B cell (primary cell): ENCODE measurements around the gene IGLON5. TPM values are rescaled to one million over a fixed set of nuclear protein-coding genes. Genes with fewer than 3 reads are reported as not detected.

Experiments used
- ATAC-seq: fragments of 200-7000 bp; cut with Tn5 transposase; one replicate; pipeline ENCODE4 v1.10.0; 2021; ENCODE audit warnings: low read depth, mild to moderate bottlenecking, moderate number of reproducible peaks, moderate library complexity
- CTCF ChIA-PET: fragments of 350-600 bp; sonication (Branson Sonifier 250); formaldehyde crosslinking; loops from one replicate; lab custom pipeline; 2021; ENCODE audit warnings: antibody characterized with exemption, inconsistent platforms; lab: Charles Lee
- POLR2A ChIA-PET: fragments of 350-600 bp; sonication (Branson Sonifier 250); formaldehyde crosslinking; loops from one replicate; lab custom pipeline; 2021; ENCODE audit warnings: antibody characterized with exemption; lab: Charles Lee
- DNase-seq: peaks from one replicate; pipeline ENCODE4 v3.0.0; 2013
- H2AFZ ChIP-seq: 2 replicates; pipeline ENCODE4 v1.6.1; 2012; ENCODE audit warnings: mild to moderate bottlenecking, low read depth, low read length; ENCODE audit not compliant: insufficient read depth, poor library complexity, severe bottlenecking
- H3K27ac ChIP-seq, 2 donors: 1 replicate in 1 of 2; 2 replicates in 1 of 2; pipeline ENCODE4 v1.5.1; 2012 to 2013; ENCODE audit warnings: low read length in 2 of 2, mild to moderate bottlenecking in 2 of 2, moderate library complexity in 1 of 2
- H3K27me3 ChIP-seq, 4 experiments: fragments of 200-600 bp in 1 of 4; sonication (generic) in 1 of 4; replicated peaks in 1 of 4; 1 replicate in 2 of 4; 2 replicates in 2 of 4; pipeline versions ENCODE4 v1.6.1 to v1.7.0; 2013 to 2016; ENCODE audit warnings: low read length in 3 of 4, mild to moderate bottlenecking in 2 of 4, mixed read lengths in 1 of 4, moderate library complexity in 1 of 4; ENCODE audit not compliant: insufficient read depth in 4 of 4, control insufficient read depth in 3 of 4; ENCODE audit errors: control extremely low read depth in 1 of 4
- H3K36me3 ChIP-seq, 2 experiments: replicated peaks in 1 of 2; 1 replicate in 1 of 2; 2 replicates in 1 of 2; pipeline versions ENCODE4 v1.6.1 to v1.7.1; 2013; ENCODE audit warnings: low read length in 1 of 2; ENCODE audit not compliant: insufficient read depth in 2 of 2, control insufficient read depth in 1 of 2; ENCODE audit errors: control extremely low read depth in 1 of 2, extremely low read depth in 1 of 2
- H3K4me1 ChIP-seq, 2 donors: fragments of 200-600 bp in 1 of 2; sonication (generic) in 1 of 2; 1 replicate in 1 of 2; 2 replicates in 1 of 2; pipeline versions ENCODE4 v1.5.1 to v1.6.1; 2013 to 2017; ENCODE audit warnings: low read length in 2 of 2; ENCODE audit not compliant: control insufficient read depth in 2 of 2, insufficient read depth in 2 of 2
- H3K4me2 ChIP-seq: replicated peaks from 2 replicates; pipeline ENCODE3; 2012; ENCODE audit warnings: mild to moderate bottlenecking, low read depth, low read length; ENCODE audit not compliant: poor library complexity, severe bottlenecking
- H3K4me3 ChIP-seq, 5 experiments: fragments of 200-600 bp in 1 of 5; sonication (generic) in 1 of 5; 1 replicate in 3 of 5; 2 replicates in 2 of 5; pipeline versions ENCODE4 v1.5.1 to v1.7.0; 2011 to 2016; ENCODE audit warnings: low read length in 4 of 5, mild to moderate bottlenecking in 4 of 5, low read depth in 2 of 5, control low read depth in 1 of 5, moderate library complexity in 1 of 5; ENCODE audit not compliant: insufficient read depth in 1 of 5; ENCODE audit errors: control extremely low read depth in 1 of 5, extremely low read depth in 1 of 5
- H3K79me2 ChIP-seq: fragments of 200-600 bp; sonication (generic); one replicate; pipeline ENCODE4 v1.6.0; 2016; ENCODE audit warnings: low read length; ENCODE audit not compliant: control insufficient read depth, insufficient read depth
- H3K9ac ChIP-seq: fragments of 200-600 bp; sonication (generic); 2 replicates; pipeline ENCODE4 v1.6.1; 2017; ENCODE audit warnings: mild to moderate bottlenecking, low read length, moderate library complexity
- H3K9me3 ChIP-seq, 3 donors: one replicate each; pipeline versions ENCODE4 v1.6.1 to v1.7.1; 2013; ENCODE audit warnings: low read length in 2 of 3; ENCODE audit not compliant: control insufficient read depth in 2 of 3, insufficient read depth in 1 of 3; ENCODE audit errors: control extremely low read depth in 1 of 3
- H4K20me1 ChIP-seq: 2 replicates; pipeline ENCODE4 v1.6.0; 2012; ENCODE audit warnings: mild to moderate bottlenecking, low read length; ENCODE audit not compliant: insufficient read depth, control insufficient read depth, poor library complexity, severe bottlenecking
- H3K27ac Mint-ChIP-seq: one replicate; pipeline ENCODE4 v1.8.0; 2021; ENCODE audit warnings: mixed read lengths
- H3K27me3 Mint-ChIP-seq: one replicate; pipeline ENCODE4 v1.8.0; 2021; ENCODE audit warnings: mixed read lengths
- H3K4me1 Mint-ChIP-seq: one replicate; pipeline ENCODE4 v1.8.0; 2021; ENCODE audit warnings: mixed read lengths
- H3K4me3 Mint-ChIP-seq: one replicate; pipeline ENCODE4 v1.8.0; 2021; ENCODE audit warnings: mixed read lengths
- H3K9me3 Mint-ChIP-seq: one replicate; pipeline ENCODE4 v1.8.0; 2022; ENCODE audit warnings: mixed read lengths; ENCODE audit not compliant: insufficient read depth
- CTCF ChIP-seq: fragments of 200-600 bp; IDR thresholded peaks from one replicate; pipeline ENCODE4 v1.8.0; 2022; ENCODE audit warnings: antibody characterized with exemption, mild to moderate bottlenecking
- EZH2 ChIP-seq: IDR thresholded peaks from 2 replicates; pipeline ENCODE4 v1.6.1; 2012; ENCODE audit warnings: borderline replicate concordance, low read depth, mild to moderate bottlenecking, moderate library complexity, low read length; ENCODE audit not compliant: insufficient read depth, poor library complexity, severe bottlenecking
- WGBS: methylation state at CpG from one replicate; pipeline ENCODE4 v1.1.5; 2013; ENCODE audit warnings: missing lambda C conversion rate; ENCODE audit not compliant: insufficient coverage; 5-methylcytosine and 5-hydroxymethylcytosine counted together
- intact Hi-C: fragments of 100-400 bp; cut with micrococcal nuclease; formaldehyde crosslinking; loops from one replicate; pipeline ENCODE4 v1.10.0; 2022
- polyA minus RNA-seq: library from RNA; depleted of rRNA, polyadenylated mRNA; stranded (reverse); fragments of >200 nt; gene quantifications from 2 replicates; pipeline ENCODE4 v1.2.3, GENCODE V29; 2012
- polyA plus RNA-seq: library from polyadenylated mRNA; depleted of rRNA; stranded (reverse); fragments of >200 nt; gene quantifications from 2 replicates; pipeline ENCODE4 v1.2.3, GENCODE V29; 2012
- total RNA-seq, 2 donors: library from RNA; stranded (reverse); fragments of 120-200 nt in 1 of 2; gene quantifications; 1 replicate in 1 of 2; 2 replicates in 1 of 2; pipeline versions ENCODE4 v1.2.3 to v1.2.4, GENCODE V29; 2013 to 2022

Gene IGLON5
- total RNA-seq (not detected in 2 replicates), polyA plus RNA-seq (not detected in 2 replicates), polyA minus RNA-seq (not detected in 2 replicates)
- total RNA-seq (2013), result not detected

DNA sequence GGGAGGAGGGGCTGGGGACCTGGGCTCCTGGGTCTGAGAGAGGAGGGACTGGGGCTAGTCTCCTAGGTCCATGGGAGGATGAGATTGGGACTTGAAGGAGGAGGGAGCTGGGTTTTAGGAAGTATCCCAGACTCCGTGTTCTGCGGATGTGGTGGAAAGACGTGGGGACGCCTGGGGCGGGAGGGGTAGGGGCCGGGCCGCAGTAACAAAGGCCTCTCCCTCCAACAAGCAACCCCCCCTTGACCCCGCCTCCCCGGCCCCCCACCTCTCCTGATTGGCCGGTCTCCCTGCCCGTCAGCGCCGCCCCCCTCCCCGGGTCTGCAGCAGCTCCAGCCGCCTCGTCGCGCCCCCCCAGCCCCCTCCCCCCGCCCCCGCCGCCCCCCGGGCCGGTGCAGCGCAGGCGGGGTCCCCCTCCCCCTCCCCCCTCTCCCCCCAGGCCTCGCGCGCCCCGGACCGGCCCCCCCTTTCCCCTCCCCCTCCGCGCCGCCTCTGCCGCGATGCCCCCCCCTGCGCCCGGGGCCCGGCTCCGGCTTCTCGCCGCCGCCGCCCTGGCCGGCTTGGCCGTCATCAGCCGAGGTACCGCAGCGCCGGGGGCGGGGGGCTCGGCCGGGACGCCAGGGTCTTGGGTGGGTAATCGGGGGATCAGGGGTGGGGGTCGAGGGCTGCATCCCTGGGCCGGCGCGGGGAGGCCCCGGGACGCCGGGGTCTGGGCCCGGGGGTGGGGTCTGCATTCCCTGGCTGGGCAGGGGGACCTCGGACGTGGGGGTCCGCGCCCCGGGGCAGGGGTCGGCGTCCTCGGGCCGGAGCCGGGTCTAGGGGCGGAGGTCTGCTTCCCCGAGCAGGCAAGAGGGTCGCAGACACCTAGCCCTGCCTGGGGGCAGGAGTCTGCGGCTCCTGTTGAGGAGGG is at the start of gene IGLON5:
TSS of gene IGLON5 (plus strand) at position 294 of the 907 bp plus-strand sequence. CDS start at position 498, 204 bp downstream.
- Histone ChIP-seq H3K36me3 (no peaks in the 10 kb centered on the region), H3K27ac (no peak within 1 kb of the TSS), H3K4me3 (no peak within 1 kb of the TSS), H3K9me3 (peaks cover 0 to 19% (median 15%) of the 10 kb centered on the region in 3 donors), H3K27me3 (peaks cover 0 to 23% (median 6%) of the 10 kb centered on the region in 4 experiments), H4K20me1 (no peaks in the 10 kb centered on the region), H3K4me1 (no peaks in the 10 kb centered on the region), H2AFZ (no peak within 1 kb of the TSS), H3K79me2 (no peaks in the 10 kb centered on the region), H3K4me2 (no peak within 1 kb of the TSS), H3K9ac (no peak within 1 kb of the TSS)
- ChIA-PET CTCF (no interaction called here), POLR2A (no interaction called here)
- no peak for TF ChIP-seq CTCF
- TF ChIP-seq EZH2, result no peak
- Mint-ChIP-seq H3K4me3 (no peak within 1 kb of the TSS), H3K27ac (no peak within 1 kb of the TSS), H3K27me3 (peaks cover 53% of the 10 kb centered on the region), H3K9me3 (peaks cover 8% of the 10 kb centered on the region), H3K4me1 (peaks cover 2% of the 10 kb centered on the region)
- ATAC-seq (no peak), DNase-seq (no peak)
- intact Hi-C loops, result no loop called here
- WGBS, result 17% methylated on average over 40 of the region's 76 CpGs

DNA sequence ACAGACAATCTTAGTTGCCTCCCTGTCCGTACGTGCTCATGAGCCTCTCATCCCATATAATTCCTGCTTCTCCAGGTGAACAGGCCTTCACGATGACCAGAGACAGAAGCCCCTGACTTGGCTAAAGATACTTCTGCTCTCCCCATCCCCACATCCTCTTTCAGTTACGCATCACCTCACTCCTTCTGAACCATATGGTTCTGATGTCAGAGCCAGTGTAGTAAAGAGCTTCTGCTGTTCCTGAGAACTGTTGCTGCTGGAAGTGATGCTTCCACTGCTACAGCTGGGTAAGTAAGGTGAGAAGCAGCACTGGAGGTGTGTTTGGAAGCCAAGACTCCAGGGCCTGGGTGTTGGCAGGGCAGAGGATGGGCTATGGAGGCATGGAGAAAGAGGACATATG is 47.6 kb upstream of the IGLON5 start:
- Histone ChIP-seq H3K4me2 (no peak overlapping the region), H3K79me2 (no peaks in the 10 kb centered on the region), H3K4me1 (no peaks in the 10 kb centered on the region), H3K27ac (no peak overlapping the region), H3K36me3 (no peaks in the 10 kb centered on the region), H2AFZ (no peak overlapping the region), H3K4me3 (no peak overlapping the region), H4K20me1 (no peaks in the 10 kb centered on the region), H3K27me3 (peaks cover 0 to 11% (median 2%) of the 10 kb centered on the region in 4 experiments), H3K9ac (no peak overlapping the region), H3K9me3 (no peaks in the 10 kb centered on the region)
- Mint-ChIP-seq H3K9me3 (no peaks in the 10 kb centered on the region), H3K4me3 (no peak overlapping the region), H3K27ac (no peak overlapping the region), H3K27me3 (peaks cover 38% of the 10 kb centered on the region), H3K4me1 (no peaks in the 10 kb centered on the region)
- no peak for TF ChIP-seq CTCF
- TF ChIP-seq EZH2, result no peak
- ChIA-PET CTCF (no interaction called here), POLR2A (no interaction called here)
- DNase-seq (no peak), ATAC-seq (no peak)
- 81% methylated on average over 3 of the region's 4 CpGs for WGBS
- intact Hi-C loops, result no loop called here
